Parathyroid adenoma (tissue), 2 donors: ENCODE data around the gene C4orf17.

ENCODE experiments used
- H2AFZ ChIP-seq: fragments of 300-600 bp; sonication (generic); one replicate; pipeline ENCODE4 v1.7.0; 2017; ENCODE audit warnings: antibody characterized with exemption, mild to moderate bottlenecking
- H3K27ac ChIP-seq: fragments of 300-600 bp; sonication (generic); one replicate; pipeline ENCODE4 v1.7.0; 2017
- H3K27me3 ChIP-seq: fragments of 300-600 bp; sonication (generic); one replicate; pipeline ENCODE4 v1.7.0; 2017; ENCODE audit warnings: low read length; ENCODE audit not compliant: control insufficient read depth, insufficient read depth
- H3K36me3 ChIP-seq: fragments of 300-600 bp; sonication (generic); one replicate; pipeline ENCODE4 v1.7.0; 2017; ENCODE audit warnings: low read length; ENCODE audit not compliant: control insufficient read depth, insufficient read depth
- H3K4me1 ChIP-seq: fragments of 300-600 bp; sonication (generic); one replicate; pipeline ENCODE4 v1.7.0; 2017; ENCODE audit warnings: control low read depth
- H3K4me2 ChIP-seq: fragments of 300-600 bp; sonication (generic); one replicate; pipeline ENCODE4 v1.7.0; 2017; ENCODE audit warnings: low read length
- H3K4me3 ChIP-seq: fragments of 300-600 bp; sonication (generic); one replicate; pipeline ENCODE4 v1.7.0; 2017; ENCODE audit warnings: low read depth, low read length
- H3K79me2 ChIP-seq: fragments of 300-600 bp; sonication (generic); one replicate; pipeline ENCODE4 v1.7.0; 2017; ENCODE audit warnings: control low read depth
- H3K9ac ChIP-seq: fragments of 300-600 bp; sonication (generic); one replicate; pipeline ENCODE4 v1.7.0; 2017; ENCODE audit warnings: mild to moderate bottlenecking
- H3K9me3 ChIP-seq: fragments of 300-600 bp; sonication (generic); one replicate; pipeline ENCODE4 v1.7.0; 2017; ENCODE audit warnings: low read length; ENCODE audit not compliant: control insufficient read depth
- CTCF ChIP-seq: fragments of 300-600 bp; sonication (generic); IDR thresholded peaks from one replicate; pipeline ENCODE4 v1.7.0; 2017; ENCODE audit warnings: antibody characterized with exemption, mild to moderate bottlenecking
- donor health status: primary hyperparathyroidism.

The C4orf17 gene

GRCh38 chr4:99573735-99574368 is 63.0 kb downstream of the C4orf17 start:
- H2AFZ ChIP-seq = no peak overlapping the region
- no peak overlapping the region for H3K9ac ChIP-seq
- no peak for TF ChIP-seq CTCF
- H3K4me2 ChIP-seq = no peak overlapping the region
- H3K9me3 ChIP-seq = no peaks in the 10 kb centered on the region
- no peak overlapping the region for H3K4me3 ChIP-seq
- H3K27me3 ChIP-seq = no peaks in the 10 kb centered on the region
- H3K79me2 ChIP-seq = no peaks in the 10 kb centered on the region
- no peaks in the 10 kb centered on the region for H3K36me3 ChIP-seq
- H3K4me1 ChIP-seq = no peaks in the 10 kb centered on the region
- no peak overlapping the region for H3K27ac ChIP-seq

- Histone ChIP-seq H3K9me3 (no peaks in the 10 kb centered on the region), H3K4me1 (no peaks in the 10 kb centered on the region), H3K36me3 (no peaks in the 10 kb centered on the region), H3K4me3 (no peak within 1 kb of the TSS), H2AFZ (no peak within 1 kb of the TSS), H3K27me3 (no peaks in the 10 kb centered on the region), H3K79me2 (no peaks in the 10 kb centered on the region), H3K9ac (no peak within 1 kb of the TSS), H3K27ac (no peak within 1 kb of the TSS), H3K4me2 (no peak within 1 kb of the TSS)
- TF ChIP-seq CTCF = no peak
Observed at GRCh38 chr4:99574530-99575324, 63.9 kb downstream of the C4orf17 start, which contains the start of gene MTTP. Gene MTTP (plus strand): TSS chr4:99574824. CDS start chr4:99574910, 86 bp downstream.

GRCh38 chr4:99578714-99579113 is 67.9 kb downstream of the C4orf17 start:
- Histone ChIP-seq H3K4me3 (no peak overlapping the region), H3K27ac (no peak overlapping the region)

GRCh38 chr4:99585516-99585915 is 74.7 kb downstream of the C4orf17 start:
- Histone ChIP-seq H2AFZ (no peak overlapping the region), H3K4me1 (no peaks in the 10 kb centered on the region), H3K4me2 (no peak overlapping the region), H3K9ac (no peak overlapping the region), H3K9me3 (no peaks in the 10 kb centered on the region), H3K79me2 (no peaks in the 10 kb centered on the region), H3K4me3 (no peak overlapping the region), H3K36me3 (no peaks in the 10 kb centered on the region), H3K27me3 (no peaks in the 10 kb centered on the region), H3K27ac (no peak overlapping the region)
- TF ChIP-seq CTCF = no peak

More at GRCh38 chr4:99578714-99579113, 67.9 kb downstream of the C4orf17 start:
- Histone ChIP-seq H3K27me3 (no peaks in the 10 kb centered on the region), H3K4me1 (no peaks in the 10 kb centered on the region), H3K9me3 (no peaks in the 10 kb centered on the region), H3K9ac (no peak overlapping the region), H2AFZ (no peak overlapping the region), H3K4me2 (no peak overlapping the region), H3K79me2 (no peaks in the 10 kb centered on the region), H3K36me3 (no peaks in the 10 kb centered on the region)
- no peak for TF ChIP-seq CTCF
